Hepatocyte (in vitro differentiated cells): ENCODE results near the gene SLC44A3.

ENCODE experiments used
- EZH2 ChIP-seq: fragments of 200-600 bp; sonication (generic); IDR thresholded peaks from 2 replicates; pipeline ENCODE4 v1.6.1; 2016; ENCODE audit warnings: antibody characterized with exemption, mild to moderate bottlenecking, borderline replicate concordance
- EZH2phosphoT487 ChIP-seq: fragments of 200-600 bp; sonication (generic); IDR thresholded peaks from one replicate; pipeline ENCODE4 v1.6.1; 2018; ENCODE audit warnings: antibody characterized with exemption, mild to moderate bottlenecking, low read depth, moderate library complexity; ENCODE audit not compliant: unreplicated experiment, severe bottlenecking
- TF ChIP-seq, protein P1 (sequence below): fragments of 200-600 bp; sonication (generic); IDR thresholded peaks from 2 replicates; pipeline ENCODE4 v1.5.1; 2016; ENCODE audit warnings: antibody characterized with exemption, mild to moderate bottlenecking; ENCODE audit not compliant: poor library complexity

- TF ChIP-seq EZH2phosphoT487 (no peak), EZH2 (no peak)
- TF ChIP-seq, protein P1, sequence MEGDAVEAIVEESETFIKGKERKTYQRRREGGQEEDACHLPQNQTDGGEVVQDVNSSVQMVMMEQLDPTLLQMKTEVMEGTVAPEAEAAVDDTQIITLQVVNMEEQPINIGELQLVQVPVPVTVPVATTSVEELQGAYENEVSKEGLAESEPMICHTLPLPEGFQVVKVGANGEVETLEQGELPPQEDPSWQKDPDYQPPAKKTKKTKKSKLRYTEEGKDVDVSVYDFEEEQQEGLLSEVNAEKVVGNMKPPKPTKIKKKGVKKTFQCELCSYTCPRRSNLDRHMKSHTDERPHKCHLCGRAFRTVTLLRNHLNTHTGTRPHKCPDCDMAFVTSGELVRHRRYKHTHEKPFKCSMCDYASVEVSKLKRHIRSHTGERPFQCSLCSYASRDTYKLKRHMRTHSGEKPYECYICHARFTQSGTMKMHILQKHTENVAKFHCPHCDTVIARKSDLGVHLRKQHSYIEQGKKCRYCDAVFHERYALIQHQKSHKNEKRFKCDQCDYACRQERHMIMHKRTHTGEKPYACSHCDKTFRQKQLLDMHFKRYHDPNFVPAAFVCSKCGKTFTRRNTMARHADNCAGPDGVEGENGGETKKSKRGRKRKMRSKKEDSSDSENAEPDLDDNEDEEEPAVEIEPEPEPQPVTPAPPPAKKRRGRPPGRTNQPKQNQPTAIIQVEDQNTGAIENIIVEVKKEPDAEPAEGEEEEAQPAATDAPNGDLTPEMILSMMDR, result no peak
Observed at GRCh38 chr1:94827434-94827833, 7.3 kb downstream of the SLC44A3 start.
